GM23338 (cell line): ENCODE data around the gene PTPN5. TPM values are rescaled to one million over a fixed set of nuclear protein-coding genes. Genes with fewer than 3 reads are reported as not detected.

ENCODE experiments used
- ATAC-seq: fragments of 200-7000 bp; cut with Tn5 transposase; 3 replicates; pipeline ENCODE4 v1.9.1; 2020
- DNase-seq: peaks from one replicate; pipeline ENCODE4 v3.0.0-alpha.2; 2015; ENCODE audit warnings: low spot score
- H2AFZ ChIP-seq: fragments of 200-600 bp; sonication (generic); 2 replicates; pipeline ENCODE4 v1.8.0; 2016; ENCODE audit warnings: antibody characterized with exemption, mild to moderate bottlenecking, moderate library complexity
- H3F3A ChIP-seq: fragments of 200-600 bp; sonication (generic); replicated peaks from 2 replicates; pipeline ENCODE4 v1.8.0; 2017; ENCODE audit warnings: antibody characterized with exemption, mixed run types, low read depth
- H3K27ac ChIP-seq: fragments of 200-600 bp; sonication (generic); 2 replicates; pipeline ENCODE4 v1.6.1; 2016; ENCODE audit warnings: low read depth
- H3K27me3 ChIP-seq: fragments of 200-600 bp; sonication (generic); 2 replicates; pipeline ENCODE4 v1.8.0; 2016; ENCODE audit warnings: mild to moderate bottlenecking, mixed run types, moderate library complexity; ENCODE audit not compliant: insufficient read depth
- H3K36me3 ChIP-seq: fragments of 200-600 bp; sonication (generic); 2 replicates; pipeline ENCODE4 v1.8.0; 2016; ENCODE audit warnings: mild to moderate bottlenecking; ENCODE audit not compliant: insufficient read depth
- H3K4me1 ChIP-seq: fragments of 200-600 bp; sonication (generic); 2 replicates; pipeline ENCODE4 v1.8.0; 2016; ENCODE audit warnings: mild to moderate bottlenecking, moderate library complexity; ENCODE audit not compliant: insufficient read depth
- H3K4me2 ChIP-seq: fragments of 200-600 bp; sonication (generic); 2 replicates; pipeline ENCODE4 v1.7.1; 2017; ENCODE audit warnings: mixed run types
- H3K4me3 ChIP-seq: fragments of 200-600 bp; sonication (generic); 2 replicates; pipeline ENCODE4 v1.6.1; 2016; ENCODE audit warnings: mixed run types
- H3K79me2 ChIP-seq: fragments of 200-600 bp; sonication (generic); replicated peaks from 2 replicates; pipeline ENCODE4 v1.8.0; 2017; ENCODE audit warnings: mild to moderate bottlenecking; ENCODE audit not compliant: insufficient read depth
- H3K9me2 ChIP-seq: fragments of 200-600 bp; sonication (generic); 2 replicates; pipeline ENCODE4 v1.8.0; 2017; ENCODE audit not compliant: insufficient read depth
- H4K20me1 ChIP-seq: fragments of 200-600 bp; sonication (generic); replicated peaks from 2 replicates; pipeline ENCODE4 v1.8.0; 2017; ENCODE audit warnings: mild to moderate bottlenecking; ENCODE audit not compliant: insufficient read depth
- H3K27ac Mint-ChIP-seq: 2 replicates; pipeline ENCODE4 v1.8.0; 2020; ENCODE audit warnings: inconsistent platforms, mild to moderate bottlenecking, moderate library complexity, mixed read lengths
- H3K27me3 Mint-ChIP-seq: 3 replicates; pipeline ENCODE4 v1.8.0; 2022; ENCODE audit warnings: low read depth, mild to moderate bottlenecking, moderate library complexity, mixed read lengths, inconsistent platforms; ENCODE audit not compliant: insufficient read depth, poor library complexity
- H3K36me3 Mint-ChIP-seq: 3 replicates; pipeline ENCODE4 v1.8.0; 2021; ENCODE audit warnings: low read depth, mild to moderate bottlenecking, inconsistent platforms, moderate library complexity, mixed read lengths
- H3K4me1 Mint-ChIP-seq: 3 replicates; pipeline ENCODE4 v1.8.0; 2020; ENCODE audit warnings: mild to moderate bottlenecking, inconsistent platforms, mixed read lengths
- H3K4me3 Mint-ChIP-seq: 3 replicates; pipeline ENCODE4 v1.8.0; 2021; ENCODE audit warnings: moderate library complexity, mild to moderate bottlenecking, inconsistent platforms, mixed read lengths
- H3K9me3 Mint-ChIP-seq: 3 replicates; pipeline ENCODE4 v1.8.0; 2020; ENCODE audit warnings: moderate library complexity, mild to moderate bottlenecking, inconsistent platforms, mixed read lengths
- CREB1 ChIP-seq: fragments of 250-450 bp; sonication (Bioruptor Pico); IDR thresholded peaks from 2 replicates; pipeline ENCODE4 v1.5.0; 2020; ENCODE audit warnings: low read depth, mild to moderate bottlenecking, moderate library complexity
- POLR2AphosphoS5 ChIP-seq: IDR thresholded peaks from 2 replicates; pipeline ENCODE4 v1.6.1; 2016; ENCODE audit warnings: antibody characterized with exemption, low read depth
- polyA plus RNA-seq: library from polyadenylated mRNA; unstranded; fragments of >200 nt; fragmentation: Nextera tagmentation; extraction: Ambion mirVana; gene quantifications from 2 replicates; pipeline ENCODE4 v1.2.1, GENCODE V29; 2016
- total RNA-seq: library from RNA; depleted of rRNA; stranded (reverse); fragments of >200 nt; shearing (Covaris generic); gene quantifications from 2 replicates; pipeline ENCODE4 v1.2.3, GENCODE V29; 2014
- TF ChIP-seq, protein P1 (sequence below): fragments of 250-450 bp; sonication (Bioruptor Pico); IDR thresholded peaks from 2 replicates; pipeline ENCODE4 v1.5.0; 2020; ENCODE audit warnings: mild to moderate bottlenecking, moderate library complexity
- TF ChIP-seq, protein P2 (sequence below): IDR thresholded peaks from 2 replicates; pipeline ENCODE4 v1.6.1; 2016; ENCODE audit warnings: antibody characterized with exemption

Gene PTPN5
- total and polyA plus RNA-seq, 2 experiments from 2014 or later: 3.7 to 5.7 TPM

DNA sequence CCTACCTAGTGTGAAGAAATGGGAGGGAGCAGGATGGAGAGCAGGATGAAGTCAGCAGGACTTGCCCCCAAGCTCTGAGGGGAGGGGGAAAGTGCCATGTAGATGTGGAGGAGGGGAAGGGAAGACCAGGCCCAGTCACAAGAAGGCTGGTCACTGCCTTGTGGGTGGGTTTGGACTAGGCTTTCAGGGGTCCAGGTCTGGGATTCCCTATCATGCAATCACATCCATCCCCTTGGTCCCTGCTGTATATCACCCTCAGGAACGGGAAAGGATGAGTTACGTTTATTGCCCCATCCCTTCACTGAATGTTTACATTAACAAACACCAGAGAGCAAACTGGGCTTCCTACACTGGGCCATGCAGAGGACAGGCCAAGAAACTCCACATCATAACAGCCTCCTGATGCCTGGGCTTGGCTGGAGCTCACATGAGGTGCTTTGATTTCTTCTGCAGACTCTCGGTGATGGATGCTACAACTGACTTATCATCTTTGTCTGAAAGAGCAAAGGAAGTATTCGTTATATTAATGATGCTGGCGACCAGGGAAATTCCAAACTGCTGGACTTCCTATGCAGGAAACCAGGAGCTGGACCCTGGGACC lies 87.5 kb downstream of the PTPN5 start (continued):
- TF ChIP-seq, protein P1, sequence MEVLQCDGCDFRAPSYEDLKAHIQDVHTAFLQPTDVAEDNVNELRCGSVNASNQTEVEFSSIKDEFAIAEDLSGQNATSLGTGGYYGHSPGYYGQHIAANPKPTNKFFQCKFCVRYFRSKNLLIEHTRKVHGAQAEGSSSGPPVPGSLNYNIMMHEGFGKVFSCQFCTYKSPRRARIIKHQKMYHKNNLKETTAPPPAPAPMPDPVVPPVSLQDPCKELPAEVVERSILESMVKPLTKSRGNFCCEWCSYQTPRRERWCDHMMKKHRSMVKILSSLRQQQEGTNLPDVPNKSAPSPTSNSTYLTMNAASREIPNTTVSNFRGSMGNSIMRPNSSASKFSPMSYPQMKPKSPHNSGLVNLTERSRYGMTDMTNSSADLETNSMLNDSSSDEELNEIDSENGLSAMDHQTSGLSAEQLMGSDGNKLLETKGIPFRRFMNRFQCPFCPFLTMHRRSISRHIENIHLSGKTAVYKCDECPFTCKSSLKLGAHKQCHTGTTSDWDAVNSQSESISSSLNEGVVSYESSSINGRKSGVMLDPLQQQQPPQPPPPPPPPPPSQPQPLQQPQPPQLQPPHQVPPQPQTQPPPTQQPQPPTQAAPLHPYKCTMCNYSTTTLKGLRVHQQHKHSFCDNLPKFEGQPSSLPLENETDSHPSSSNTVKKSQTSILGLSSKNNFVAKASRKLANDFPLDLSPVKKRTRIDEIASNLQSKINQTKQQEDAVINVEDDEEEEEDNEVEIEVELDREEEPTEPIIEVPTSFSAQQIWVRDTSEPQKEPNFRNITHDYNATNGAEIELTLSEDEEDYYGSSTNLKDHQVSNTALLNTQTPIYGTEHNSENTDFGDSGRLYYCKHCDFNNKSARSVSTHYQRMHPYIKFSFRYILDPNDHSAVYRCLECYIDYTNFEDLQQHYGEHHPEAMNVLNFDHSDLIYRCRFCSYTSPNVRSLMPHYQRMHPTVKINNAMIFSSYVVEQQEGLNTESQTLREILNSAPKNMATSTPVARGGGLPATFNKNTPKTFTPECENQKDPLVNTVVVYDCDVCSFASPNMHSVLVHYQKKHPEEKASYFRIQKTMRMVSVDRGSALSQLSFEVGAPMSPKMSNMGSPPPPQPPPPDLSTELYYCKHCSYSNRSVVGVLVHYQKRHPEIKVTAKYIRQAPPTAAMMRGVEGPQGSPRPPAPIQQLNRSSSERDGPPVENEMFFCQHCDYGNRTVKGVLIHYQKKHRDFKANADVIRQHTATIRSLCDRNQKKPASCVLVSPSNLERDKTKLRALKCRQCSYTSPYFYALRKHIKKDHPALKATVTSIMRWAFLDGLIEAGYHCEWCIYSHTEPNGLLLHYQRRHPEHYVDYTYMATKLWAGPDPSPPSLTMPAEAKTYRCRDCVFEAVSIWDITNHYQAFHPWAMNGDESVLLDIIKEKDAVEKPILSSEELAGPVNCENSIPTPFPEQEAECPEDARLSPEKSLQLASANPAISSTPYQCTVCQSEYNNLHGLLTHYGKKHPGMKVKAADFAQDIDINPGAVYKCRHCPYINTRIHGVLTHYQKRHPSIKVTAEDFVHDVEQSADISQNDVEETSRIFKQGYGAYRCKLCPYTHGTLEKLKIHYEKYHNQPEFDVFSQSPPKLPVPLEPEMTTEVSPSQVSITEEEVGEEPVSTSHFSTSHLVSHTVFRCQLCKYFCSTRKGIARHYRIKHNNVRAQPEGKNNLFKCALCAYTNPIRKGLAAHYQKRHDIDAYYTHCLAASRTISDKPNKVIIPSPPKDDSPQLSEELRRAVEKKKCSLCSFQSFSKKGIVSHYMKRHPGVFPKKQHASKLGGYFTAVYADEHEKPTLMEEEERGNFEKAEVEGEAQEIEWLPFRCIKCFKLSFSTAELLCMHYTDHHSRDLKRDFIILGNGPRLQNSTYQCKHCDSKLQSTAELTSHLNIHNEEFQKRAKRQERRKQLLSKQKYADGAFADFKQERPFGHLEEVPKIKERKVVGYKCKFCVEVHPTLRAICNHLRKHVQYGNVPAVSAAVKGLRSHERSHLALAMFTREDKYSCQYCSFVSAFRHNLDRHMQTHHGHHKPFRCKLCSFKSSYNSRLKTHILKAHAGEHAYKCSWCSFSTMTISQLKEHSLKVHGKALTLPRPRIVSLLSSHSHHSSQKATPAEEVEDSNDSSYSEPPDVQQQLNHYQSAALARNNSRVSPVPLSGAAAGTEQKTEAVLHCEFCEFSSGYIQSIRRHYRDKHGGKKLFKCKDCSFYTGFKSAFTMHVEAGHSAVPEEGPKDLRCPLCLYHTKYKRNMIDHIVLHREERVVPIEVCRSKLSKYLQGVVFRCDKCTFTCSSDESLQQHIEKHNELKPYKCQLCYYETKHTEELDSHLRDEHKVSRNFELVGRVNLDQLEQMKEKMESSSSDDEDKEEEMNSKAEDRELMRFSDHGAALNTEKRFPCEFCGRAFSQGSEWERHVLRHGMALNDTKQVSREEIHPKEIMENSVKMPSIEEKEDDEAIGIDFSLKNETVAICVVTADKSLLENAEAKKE (CRISPR knock-in tag): no peak
- TF ChIP-seq POLR2AphosphoS5 (no peak), CREB1 (no peak)
- TF ChIP-seq, protein P2, sequence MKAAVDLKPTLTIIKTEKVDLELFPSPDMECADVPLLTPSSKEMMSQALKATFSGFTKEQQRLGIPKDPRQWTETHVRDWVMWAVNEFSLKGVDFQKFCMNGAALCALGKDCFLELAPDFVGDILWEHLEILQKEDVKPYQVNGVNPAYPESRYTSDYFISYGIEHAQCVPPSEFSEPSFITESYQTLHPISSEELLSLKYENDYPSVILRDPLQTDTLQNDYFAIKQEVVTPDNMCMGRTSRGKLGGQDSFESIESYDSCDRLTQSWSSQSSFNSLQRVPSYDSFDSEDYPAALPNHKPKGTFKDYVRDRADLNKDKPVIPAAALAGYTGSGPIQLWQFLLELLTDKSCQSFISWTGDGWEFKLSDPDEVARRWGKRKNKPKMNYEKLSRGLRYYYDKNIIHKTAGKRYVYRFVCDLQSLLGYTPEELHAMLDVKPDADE: no peak

- Histone ChIP-seq H3F3A (0 out of 2 replicates have a peak, but pooled peaks cover 2% of the 10 kb centered on the region), H3K79me2 (no peaks in the 10 kb centered on the region), H4K20me1 (no peaks in the 10 kb centered on the region), H3K9me2 (no peaks in the 10 kb centered on the region), H3K4me1 (peaks cover 17% of the 10 kb centered on the region; the same call in 1 of the 2 replicates), H3K4me2 (no peak overlapping the region), H3K27ac (no peak overlapping the region), H3K27me3 (peaks cover 23% of the 10 kb centered on the region), H2AFZ (no peak overlapping the region), H3K4me3 (no peak overlapping the region), H3K36me3 (no peaks in the 10 kb centered on the region)
- ATAC-seq: no peak
- no peak for DNase-seq
- Mint-ChIP-seq H3K4me1 (peaks cover 14% of the 10 kb centered on the region; the same call in 2 of the 3 replicates), H3K27me3 (peaks cover 17% of the 10 kb centered on the region), H3K9me3 (no peaks in the 10 kb centered on the region), H3K36me3 (no peaks in the 10 kb centered on the region; the same call in 2 of the 3 replicates), H3K27ac (no peak overlapping the region), H3K4me3 (no peak overlapping the region)
- TF ChIP-seq POLR2AphosphoS5: no peak
- TF ChIP-seq, protein P1 (CRISPR knock-in tag): no peak
Measured at GRCh38 chr11:18703001-18703763, 88.4 kb downstream of the PTPN5 start.
